IMR-90 (cell line): ENCODE results near the gene CCDC90B. TPM values are rescaled to one million over a fixed set of nuclear protein-coding genes. Genes with fewer than 3 reads are reported as not detected.

Experiments used
- ATAC-seq: fragments of 200-7000 bp; cut with Tn5 transposase; 2 replicates; pipeline ENCODE4 v1.9.1; 2020; ENCODE audit warnings: low read depth, mild to moderate bottlenecking, moderate library complexity
- BruUV-seq: library from RNA; stranded (reverse); fragments of 400-500 nt; replicated peaks from 2 replicates; lab custom pipeline; 2021; lab: Mats Ljungman, UMichigan
- CTCF ChIA-PET: fragments of 300-600 bp; formaldehyde crosslinking; extraction: SDS; loops from one replicate; lab custom pipeline; 2021; ENCODE audit warnings: antibody characterized with exemption; lab: Yijun Ruan, JAX
- POLR2A ChIA-PET: fragments of 300-600 bp; sonication (Branson Sonifier 250); formaldehyde crosslinking; loops from one replicate; lab custom pipeline; 2022; ENCODE audit warnings: antibody characterized with exemption; ENCODE audit not compliant: unreplicated experiment; lab: Charles Lee
- DNase-seq: peaks from one replicate; pipeline ENCODE4 v3.0.0; 2013
- H2AFZ ChIP-seq: replicated peaks from 2 replicates; pipeline ENCODE3; 2013; ENCODE audit warnings: low read length, mild to moderate bottlenecking; ENCODE audit not compliant: poor library complexity
- H2AK5ac ChIP-seq: 2 replicates; pipeline ENCODE4 v1.6.1; 2013; ENCODE audit warnings: low read depth, low read length, inconsistent platforms
- H2AK9ac ChIP-seq: replicated peaks from 2 replicates; pipeline ENCODE3; 2013; ENCODE audit warnings: mild to moderate bottlenecking, low read depth, low read length, moderate library complexity; ENCODE audit not compliant: poor library complexity
- H2BK120ac ChIP-seq: 2 replicates; pipeline ENCODE4 v1.6.1; 2013; ENCODE audit warnings: low read depth, low read length, inconsistent platforms
- H2BK15ac ChIP-seq: 3 replicates; pipeline ENCODE4 v1.6.1; 2013; ENCODE audit warnings: low read depth, low read length, inconsistent platforms
- H2BK20ac ChIP-seq: 2 replicates; pipeline ENCODE4 v1.6.1; 2013; ENCODE audit warnings: low read depth, mild to moderate bottlenecking, inconsistent platforms, low read length, moderate library complexity
- H2BK5ac ChIP-seq: 2 replicates; pipeline ENCODE4 v1.6.1; 2013; ENCODE audit warnings: mild to moderate bottlenecking, low read depth, low read length, inconsistent platforms; ENCODE audit not compliant: poor library complexity, severe bottlenecking
- H3K14ac ChIP-seq: replicated peaks from 2 replicates; pipeline ENCODE4 v1.6.1; 2013; ENCODE audit warnings: low read depth, low read length, inconsistent platforms
- H3K18ac ChIP-seq: 2 replicates; pipeline ENCODE4 v1.6.1; 2013; ENCODE audit warnings: low read depth, low read length, control low read depth
- H3K23ac ChIP-seq: 2 replicates; pipeline ENCODE4 v1.6.1; 2013; ENCODE audit warnings: low read depth, low read length, inconsistent platforms
- H3K27ac ChIP-seq: 2 replicates; pipeline ENCODE4 v1.5.1; 2013; ENCODE audit warnings: mild to moderate bottlenecking, control low read depth, low read length; ENCODE audit not compliant: insufficient read depth
- H3K27me3 ChIP-seq: 2 replicates; pipeline ENCODE4 v1.6.1; 2013; ENCODE audit warnings: low read length; ENCODE audit not compliant: control insufficient read depth, insufficient read depth
- H3K36me3 ChIP-seq: 2 replicates; pipeline ENCODE4 v1.6.1; 2013; ENCODE audit warnings: low read length, mixed read lengths; ENCODE audit not compliant: control insufficient read depth, insufficient read depth
- H3K4ac ChIP-seq: 2 replicates; pipeline ENCODE4 v1.6.1; 2013; ENCODE audit warnings: low read depth, low read length, inconsistent platforms
- H3K4me1 ChIP-seq: 2 replicates; pipeline ENCODE4 v1.6.1; 2013; ENCODE audit warnings: low read length, mixed read lengths; ENCODE audit not compliant: control insufficient read depth, insufficient read depth
- H3K4me2 ChIP-seq: 2 replicates; pipeline ENCODE4 v1.6.1; 2013; ENCODE audit warnings: low read depth, mild to moderate bottlenecking, control low read depth, low read length, moderate library complexity
- H3K4me3 ChIP-seq: 2 replicates; pipeline ENCODE4 v1.5.1; 2013; ENCODE audit warnings: low read depth, mild to moderate bottlenecking, control low read depth, low read length, moderate library complexity; ENCODE audit not compliant: insufficient read depth
- H3K56ac ChIP-seq: 2 replicates; pipeline ENCODE4 v1.6.1; 2013; ENCODE audit warnings: low read length, inconsistent platforms; ENCODE audit not compliant: insufficient read depth; ENCODE audit errors: extremely low read depth
- H3K79me1 ChIP-seq, 2 experiments: 2 replicates each; pipeline ENCODE4 v1.6.1; 2013; ENCODE audit warnings: low read length in 2 of 2, inconsistent platforms in 1 of 2, low read depth in 1 of 2
- H3K9ac ChIP-seq: 2 replicates; pipeline ENCODE4 v1.6.1; 2013; ENCODE audit warnings: low read depth, low read length, control low read depth
- H3K9me1 ChIP-seq: 2 replicates; pipeline ENCODE4 v1.6.1; 2013; ENCODE audit warnings: low read length, inconsistent platforms; ENCODE audit not compliant: insufficient read depth
- H3K9me3 ChIP-seq: 2 replicates; pipeline ENCODE4 v1.6.1; 2013; ENCODE audit warnings: low read length; ENCODE audit not compliant: control insufficient read depth, insufficient read depth
- H4K20me1 ChIP-seq: 2 replicates; pipeline ENCODE4 v1.6.1; 2013; ENCODE audit warnings: low read length, inconsistent platforms; ENCODE audit not compliant: insufficient read depth
- H4K5ac ChIP-seq: 2 replicates; pipeline ENCODE4 v1.6.1; 2013; ENCODE audit warnings: mild to moderate bottlenecking, low read depth, low read length, control low read depth
- H4K8ac ChIP-seq, 2 experiments: 2 replicates each; pipeline ENCODE4 v1.6.1; 2013; ENCODE audit warnings: low read depth in 2 of 2, low read length in 2 of 2, control low read depth in 1 of 2, inconsistent platforms in 1 of 2
- H4K91ac ChIP-seq: 2 replicates; pipeline ENCODE4 v1.6.1; 2013; ENCODE audit warnings: low read depth, low read length, inconsistent platforms; ENCODE audit not compliant: insufficient read depth
- BHLHE40 ChIP-seq: fragments of 150-350 bp; IDR thresholded peaks from 2 replicates; pipeline ENCODE4 v1.6.1; 2016; ENCODE audit warnings: mild to moderate bottlenecking, low read depth, low read length
- CEBPB ChIP-seq: IDR thresholded peaks from 2 replicates; pipeline ENCODE4 v1.6.1; 2012; ENCODE audit warnings: low read depth, low read length, improper control_type of control experiment
- MAFK ChIP-seq: IDR thresholded peaks from 2 replicates; pipeline ENCODE4 v1.6.1; 2012; ENCODE audit warnings: low read depth, low read length, improper control_type of control experiment
- MAZ ChIP-seq: IDR thresholded peaks from 2 replicates; pipeline ENCODE4 v1.6.1; 2012; ENCODE audit warnings: low read depth, mild to moderate bottlenecking, low read length, improper control_type of control experiment, moderate library complexity, borderline replicate concordance
- MXI1 ChIP-seq: IDR thresholded peaks from 2 replicates; pipeline ENCODE4 v1.6.1; 2012; ENCODE audit warnings: low read depth, mild to moderate bottlenecking, low read length, moderate library complexity, borderline replicate concordance
- RCOR1 ChIP-seq: IDR thresholded peaks from 2 replicates; pipeline ENCODE4 v1.6.1; 2012; ENCODE audit warnings: mild to moderate bottlenecking, low read length, improper control_type of control experiment; ENCODE audit not compliant: insufficient replicate concordance
- RFX5 ChIP-seq: IDR thresholded peaks from 2 replicates; pipeline ENCODE4 v1.8.0; 2012; ENCODE audit warnings: low read depth, mild to moderate bottlenecking, low read length, moderate library complexity
- SMC3 ChIP-seq: fragments of 150-350 bp; IDR thresholded peaks from 2 replicates; pipeline ENCODE4 v1.6.1; 2016; ENCODE audit warnings: low read depth, mild to moderate bottlenecking, antibody characterized with exemption, low read length, moderate library complexity
- USF2 ChIP-seq: fragments of 150-350 bp; IDR thresholded peaks from 2 replicates; pipeline ENCODE4 v1.6.1; 2017; ENCODE audit warnings: mild to moderate bottlenecking, antibody characterized with exemption, low read length, low read depth
- WGBS, 2 experiments: methylation state at CpG; one replicate each; pipeline versions ENCODE4 v1.1.5 to v1.1.7; 2013; ENCODE audit warnings: missing lambda C conversion rate in 2 of 2; ENCODE audit not compliant: insufficient read length in 1 of 2; ENCODE audit errors: extremely low coverage in 2 of 2; 5-methylcytosine and 5-hydroxymethylcytosine counted together
- dilution Hi-C: fragments of 300-500 bp; cut with HindIII; formaldehyde crosslinking; loops from one replicate; pipeline ENCODE4 v1.14.3; 2018; ENCODE audit warnings: low sequenced_read_pairs; ENCODE audit not compliant: unreplicated experiment
- in situ Hi-C: fragments of 300-500 bp; cut with MboI; formaldehyde crosslinking; loops from 3 replicates; pipeline ENCODE4 v1.14.3; 2019; ENCODE audit warnings: low sequenced_read_pairs, inconsistent platforms, mixed read lengths
- intact Hi-C: fragments of 100-400 bp; cut with micrococcal nuclease; formaldehyde crosslinking; loops from 2 replicates; pipeline ENCODE4 v1.10.0; 2022
- polyA plus RNA-seq, 3 experiments: library from polyadenylated mRNA; depleted of rRNA; stranded (reverse); fragments of >200 nt; gene quantifications; 2 replicates each; pipeline ENCODE4 v1.2.3, GENCODE V29; 2012; ENCODE audit warnings: low replicate concordance in 1 of 3
- total RNA-seq: library from RNA; depleted of rRNA; stranded (reverse); fragments of >200 nt; gene quantifications from 2 replicates; pipeline ENCODE4 v1.2.3, GENCODE V29; 2012
- TF ChIP-seq, protein P1 (sequence below): fragments of 150-350 bp; IDR thresholded peaks from 2 replicates; pipeline ENCODE4 v1.6.1; 2016; ENCODE audit warnings: low read depth, mild to moderate bottlenecking, low read length, moderate library complexity, borderline replicate concordance

The CCDC90B gene
- total and polyA plus RNA-seq, 2 of the 4 experiments (the other 2 are of a cell fraction): 35.8 to 43.7 TPM

- H4K91ac ChIP-seq: no peak overlapping the region
- H4K20me1 ChIP-seq: no peaks in the 10 kb centered on the region
- H3K27me3 ChIP-seq: peaks cover 7% of the 10 kb centered on the region
- dilution Hi-C loops: no loop called here
- H2AK5ac ChIP-seq: no peak overlapping the region
- TF ChIP-seq MAZ (no peak), RFX5 (no peak), MAFK (no peak), BHLHE40 (no peak), MXI1 (no peak), RCOR1 (no peak), CEBPB (no peak), SMC3 (no peak), USF2 (no peak)
- TF ChIP-seq, protein P1, sequence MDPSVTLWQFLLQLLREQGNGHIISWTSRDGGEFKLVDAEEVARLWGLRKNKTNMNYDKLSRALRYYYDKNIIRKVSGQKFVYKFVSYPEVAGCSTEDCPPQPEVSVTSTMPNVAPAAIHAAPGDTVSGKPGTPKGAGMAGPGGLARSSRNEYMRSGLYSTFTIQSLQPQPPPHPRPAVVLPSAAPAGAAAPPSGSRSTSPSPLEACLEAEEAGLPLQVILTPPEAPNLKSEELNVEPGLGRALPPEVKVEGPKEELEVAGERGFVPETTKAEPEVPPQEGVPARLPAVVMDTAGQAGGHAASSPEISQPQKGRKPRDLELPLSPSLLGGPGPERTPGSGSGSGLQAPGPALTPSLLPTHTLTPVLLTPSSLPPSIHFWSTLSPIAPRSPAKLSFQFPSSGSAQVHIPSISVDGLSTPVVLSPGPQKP: no peak
- H3K36me3 ChIP-seq: no peaks in the 10 kb centered on the region
- 0 out of 2 replicates have a peak, but pooled peaks cover 3% of the 10 kb centered on the region for H3K9me1 ChIP-seq
- no peaks in the 10 kb centered on the region for H3K9me3 ChIP-seq
- no peak overlapping the region for H3K4ac ChIP-seq
- no peaks in the 10 kb centered on the region for H3K79me1 ChIP-seq
- DNase-seq (no peak), ATAC-seq (no peak)
- H2BK5ac ChIP-seq: no peak overlapping the region
- H2BK120ac ChIP-seq: no peak overlapping the region
- H3K14ac ChIP-seq: no peak overlapping the region
- no peak overlapping the region for H3K4me3 ChIP-seq
- intact Hi-C loops: no loop called here
- no peak overlapping the region for H2AK9ac ChIP-seq
- WGBS, 2 experiments: no CpG with 5 or more reads among the region's 4 CpGs
- H3K23ac ChIP-seq: no peak overlapping the region
- no peak overlapping the region for H4K8ac ChIP-seq
- H2AFZ ChIP-seq: no peak overlapping the region
- H4K5ac ChIP-seq: no peak overlapping the region
- BruUV-seq: no TSS peak
- no peaks in the 10 kb centered on the region for H3K4me1 ChIP-seq
- H3K4me2 ChIP-seq: no peak overlapping the region
- POLR2A ChIA-PET: interaction anchor here (0.6 kb wide), 1 partner anchor 249 kb away, joined by 6 read pairs; no protein-coding TSS in a partner anchor
- H3K9ac ChIP-seq: no peak overlapping the region
- H2BK20ac ChIP-seq: no peak overlapping the region
- H2BK15ac ChIP-seq: no peak overlapping the region
- CTCF ChIA-PET: interaction anchor here (0.6 to 1.4 kb wide), 4 partner anchors 12 to 214 kb away, joined by 3 to 4 read pairs (median 4); no protein-coding TSS in a partner anchor
- no peak overlapping the region for H3K18ac ChIP-seq
- in situ Hi-C loops: no loop called here
- no peak overlapping the region for H3K56ac ChIP-seq
- no peak overlapping the region for H3K27ac ChIP-seq
These were observed 20.3 kb upstream of the CCDC90B start for GRCh38 chr11:83306200-83307080.
